ENCODE measurements around the gene LRRC49.

Gene LRRC49

DNA sequence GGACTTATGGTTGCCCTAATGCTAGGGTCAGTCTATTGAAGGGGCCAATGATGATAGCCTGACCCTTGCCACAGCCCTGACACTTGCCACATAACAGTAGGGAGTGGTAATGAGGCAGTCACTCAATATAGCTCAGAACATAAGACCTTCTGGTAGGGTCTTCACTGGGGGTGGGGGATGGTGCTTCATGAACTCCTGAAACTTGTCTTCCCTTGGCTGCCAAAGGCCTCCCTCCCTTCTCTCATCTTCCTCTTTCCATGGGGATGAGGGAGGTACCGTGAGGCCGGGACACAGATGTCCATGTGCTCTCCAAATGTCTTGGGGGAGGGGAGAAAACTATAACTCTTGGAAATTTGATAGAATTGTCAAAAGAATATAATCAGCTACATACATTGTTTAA, 201.5 kb downstream of the LRRC49 start:
- DNase-seq, result no peak

GRCh38 chr15:71096676-71097075, 204.1 kb downstream of the LRRC49 start:
- DNase-seq, result no peak

DNA sequence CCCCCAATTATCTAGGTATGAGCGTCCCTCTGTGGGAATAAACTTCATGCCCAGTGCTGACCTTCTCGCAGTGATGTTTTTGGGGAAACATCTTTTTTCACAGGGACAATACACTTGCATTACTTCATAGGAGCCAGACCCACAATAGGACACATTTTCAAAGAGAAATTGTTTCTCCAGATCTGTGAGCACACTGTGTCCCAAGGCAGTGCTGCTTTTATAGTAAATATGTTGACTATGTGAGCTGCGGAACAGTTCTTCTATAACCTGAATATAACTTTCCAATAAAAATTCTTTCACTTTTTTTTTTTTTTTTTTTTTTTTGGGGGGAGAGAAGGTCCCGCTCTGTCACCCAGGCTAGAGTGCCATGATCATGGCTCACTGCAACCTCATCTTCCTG, 205.3 kb downstream of the LRRC49 start:
- no peak for DNase-seq

GRCh38 chr15:71098920-71099319, 206.3 kb downstream of the LRRC49 start:
- no peak for DNase-seq

All from NCI-H2171 (cell line).